Calu3 (cell line): Measurements from ENCODE around the gene PTPRN2. TPM values are rescaled to one million over a fixed set of nuclear protein-coding genes. Genes with fewer than 3 reads are reported as not detected.

Source experiments
- BruUV-seq: library from RNA; stranded (reverse); fragments of 400-500 nt; replicated peaks from 2 replicates; lab custom pipeline; 2021; lab: Mats Ljungman, UMichigan
- CTCF ChIA-PET: fragments of 300-600 bp; sonication (Branson Sonifier 250); formaldehyde crosslinking; loops from one replicate; lab custom pipeline; 2022; ENCODE audit warnings: antibody characterized with exemption; lab: Charles Lee
- DNase-seq: peaks from one replicate; pipeline ENCODE4 v3.0.0; 2022
- H3K27ac Mint-ChIP-seq: one replicate; pipeline ENCODE4 v1.8.0; 2022; ENCODE audit warnings: mixed read lengths; ENCODE audit not compliant: unreplicated experiment
- H3K27me3 Mint-ChIP-seq: one replicate; pipeline ENCODE4 v1.8.0; 2022; ENCODE audit warnings: mixed read lengths; ENCODE audit not compliant: unreplicated experiment
- H3K36me3 Mint-ChIP-seq: one replicate; pipeline ENCODE4 v1.8.0; 2022; ENCODE audit warnings: mild to moderate bottlenecking, moderate library complexity, mixed read lengths; ENCODE audit not compliant: insufficient read depth, unreplicated experiment
- H3K4me1 Mint-ChIP-seq: one replicate; pipeline ENCODE4 v1.8.0; 2022; ENCODE audit warnings: mild to moderate bottlenecking, low read depth, mixed read lengths; ENCODE audit not compliant: unreplicated experiment
- H3K4me3 Mint-ChIP-seq: one replicate; pipeline ENCODE4 v1.8.0; 2022; ENCODE audit warnings: mild to moderate bottlenecking, low read depth, moderate library complexity, mixed read lengths; ENCODE audit not compliant: unreplicated experiment
- H3K9me3 Mint-ChIP-seq: one replicate; pipeline ENCODE4 v1.8.0; 2022; ENCODE audit warnings: low read depth, mixed read lengths; ENCODE audit not compliant: unreplicated experiment
- intact Hi-C: fragments of 100-400 bp; cut with micrococcal nuclease; formaldehyde crosslinking; loops from one replicate; pipeline ENCODE4 v1.10.0; 2022; ENCODE audit not compliant: unreplicated experiment
- total RNA-seq: library from RNA; stranded (reverse); gene quantifications from 2 replicates; pipeline ENCODE4 v1.2.3, GENCODE V29; 2022
- TF ChIP-seq, protein P1 (sequence below): fragments of 200-600 bp; IDR thresholded peaks from one replicate; pipeline ENCODE4 v1.8.0; 2022; ENCODE audit warnings: antibody characterized with exemption; ENCODE audit not compliant: unreplicated experiment

PTPRN2 gene
- total RNA-seq, 1 experiment from 2014 or later, result 2.0 TPM

GRCh38 chr7:158477866-158478265 lies 109.8 kb downstream of the PTPRN2 start:
- Mint-ChIP-seq H3K36me3 (no peaks in the 10 kb centered on the region), H3K4me3 (no peak overlapping the region), H3K27me3 (no peaks in the 10 kb centered on the region), H3K27ac (no peak overlapping the region), H3K9me3 (peaks cover 9% of the 10 kb centered on the region), H3K4me1 (no peaks in the 10 kb centered on the region)
- no peak for DNase-seq
- intact Hi-C loops, result no loop called here
- CTCF ChIA-PET, result no interaction called here
- BruUV-seq, result no TSS peak
- TF ChIP-seq, protein P1, sequence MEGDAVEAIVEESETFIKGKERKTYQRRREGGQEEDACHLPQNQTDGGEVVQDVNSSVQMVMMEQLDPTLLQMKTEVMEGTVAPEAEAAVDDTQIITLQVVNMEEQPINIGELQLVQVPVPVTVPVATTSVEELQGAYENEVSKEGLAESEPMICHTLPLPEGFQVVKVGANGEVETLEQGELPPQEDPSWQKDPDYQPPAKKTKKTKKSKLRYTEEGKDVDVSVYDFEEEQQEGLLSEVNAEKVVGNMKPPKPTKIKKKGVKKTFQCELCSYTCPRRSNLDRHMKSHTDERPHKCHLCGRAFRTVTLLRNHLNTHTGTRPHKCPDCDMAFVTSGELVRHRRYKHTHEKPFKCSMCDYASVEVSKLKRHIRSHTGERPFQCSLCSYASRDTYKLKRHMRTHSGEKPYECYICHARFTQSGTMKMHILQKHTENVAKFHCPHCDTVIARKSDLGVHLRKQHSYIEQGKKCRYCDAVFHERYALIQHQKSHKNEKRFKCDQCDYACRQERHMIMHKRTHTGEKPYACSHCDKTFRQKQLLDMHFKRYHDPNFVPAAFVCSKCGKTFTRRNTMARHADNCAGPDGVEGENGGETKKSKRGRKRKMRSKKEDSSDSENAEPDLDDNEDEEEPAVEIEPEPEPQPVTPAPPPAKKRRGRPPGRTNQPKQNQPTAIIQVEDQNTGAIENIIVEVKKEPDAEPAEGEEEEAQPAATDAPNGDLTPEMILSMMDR, result no peak

GRCh38 chr7:158476331-158476932 lies 111.2 kb downstream of the PTPRN2 start:
- TF ChIP-seq, protein P1, result no peak
- Mint-ChIP-seq H3K4me3 (no peak overlapping the region), H3K36me3 (no peaks in the 10 kb centered on the region), H3K27me3 (no peaks in the 10 kb centered on the region), H3K4me1 (no peaks in the 10 kb centered on the region), H3K9me3 (peaks cover 9% of the 10 kb centered on the region), H3K27ac (no peak overlapping the region)
- CTCF ChIA-PET, result no interaction called here
- intact Hi-C loops, result no loop called here
- BruUV-seq, result no TSS peak
- DNase-seq, result no peak

DNA sequence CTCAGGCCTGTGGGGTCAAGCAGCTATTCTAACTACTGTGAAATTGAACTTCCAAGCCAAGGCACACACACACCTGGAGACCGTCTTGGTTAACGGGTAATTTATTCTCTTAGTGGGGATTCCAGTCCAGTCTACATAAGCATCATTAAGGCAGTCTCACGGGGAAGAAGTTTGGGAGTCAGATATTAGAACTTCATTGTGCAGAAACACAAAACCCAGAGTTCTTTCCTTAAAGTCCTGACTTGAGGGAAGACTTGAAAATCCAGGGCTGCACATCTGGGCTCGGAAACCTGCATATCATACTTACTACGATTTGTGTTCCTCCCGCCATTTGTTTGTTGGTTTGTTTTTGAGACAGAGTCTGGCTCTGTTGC lies 112.0 kb downstream of the PTPRN2 start:
- H3K27me3 Mint-ChIP-seq, result no peaks in the 10 kb centered on the region
- no peaks in the 10 kb centered on the region for H3K36me3 Mint-ChIP-seq
- TF ChIP-seq, protein P1, result no peak
- no peak for DNase-seq
- H3K4me3 Mint-ChIP-seq, result no peak overlapping the region
- CTCF ChIA-PET, result no interaction called here
- peaks cover 9% of the 10 kb centered on the region for H3K9me3 Mint-ChIP-seq
- BruUV-seq, result no TSS peak
- intact Hi-C loops, result no loop called here
- no peak overlapping the region for H3K27ac Mint-ChIP-seq
- no peaks in the 10 kb centered on the region for H3K4me1 Mint-ChIP-seq

- no TSS peak for BruUV-seq
- Mint-ChIP-seq H3K9me3 (peaks cover 7% of the 10 kb centered on the region), H3K36me3 (no peaks in the 10 kb centered on the region), H3K27ac (no peak overlapping the region), H3K4me1 (no peaks in the 10 kb centered on the region), H3K4me3 (no peak overlapping the region), H3K27me3 (no peaks in the 10 kb centered on the region)
- TF ChIP-seq, protein P1, result no peak
- CTCF ChIA-PET, result no interaction called here
- DNase-seq, result no peak
- intact Hi-C loops, result no loop called here
Observed at GRCh38 chr7:158475036-158475678, 112.5 kb downstream of the PTPRN2 start.
